Activated T-cell treated with anti-CD3 and anti-CD28 coated beads, Interleukin-2, amount 50 U/mL, for 72 hours (primary cell): Measurements from ENCODE around the gene RNF138. TPM values are rescaled to one million over a fixed set of nuclear protein-coding genes. Genes with fewer than 3 reads are reported as not detected.
"Not testable (repeated sequence)": the region's sequence is repeated elsewhere in the genome, so short reads cannot be mapped to it uniquely, and the experiment has no call there.

Experiments
- ATAC-seq, 2 donors: fragments of 150-1000 bp; cut with Tn5 transposase; replicated peaks in 1 of 2; 2 replicates each; pipeline ENCODE4 v1.10.0; 2021; ENCODE audit warnings: moderate library complexity in 2 of 2, mild to moderate bottlenecking in 1 of 2
- DNase-seq, 2 donors: peaks; one replicate each; pipeline ENCODE4 v3.0.0; 2021 to 2022; ENCODE audit warnings: mixed read lengths in 1 of 2
- H3K27ac Mint-ChIP-seq: one replicate; pipeline ENCODE4 v1.8.0; 2022; ENCODE audit warnings: mild to moderate bottlenecking, moderate library complexity, mixed read lengths
- H3K27me3 Mint-ChIP-seq: one replicate; pipeline ENCODE4 v1.8.0; 2022; ENCODE audit warnings: low read depth, mixed read lengths
- H3K36me3 Mint-ChIP-seq, 2 donors: one replicate each; pipeline ENCODE4 v1.8.0; 2022; ENCODE audit warnings: mixed read lengths in 2 of 2, mild to moderate bottlenecking in 1 of 2; ENCODE audit not compliant: insufficient read depth in 2 of 2
- H3K4me1 Mint-ChIP-seq: one replicate; pipeline ENCODE4 v1.8.0; 2022; ENCODE audit warnings: low read depth, mixed read lengths
- H3K4me3 Mint-ChIP-seq, 2 donors: one replicate each; pipeline ENCODE4 v1.8.0; 2022; ENCODE audit warnings: mild to moderate bottlenecking in 2 of 2, mixed read lengths in 2 of 2, moderate library complexity in 2 of 2
- H3K9me3 Mint-ChIP-seq, 2 donors: one replicate each; pipeline ENCODE4 v1.8.0; 2022; ENCODE audit warnings: mixed read lengths in 2 of 2
- total RNA-seq, 2 donors: library from RNA; stranded (reverse); gene quantifications; one replicate each; pipeline ENCODE4 v1.2.3, GENCODE V29; 2022

Gene RNF138
- total RNA-seq, 2 donors from 2014 or later: 74.7 to 79.9 TPM

DNA sequence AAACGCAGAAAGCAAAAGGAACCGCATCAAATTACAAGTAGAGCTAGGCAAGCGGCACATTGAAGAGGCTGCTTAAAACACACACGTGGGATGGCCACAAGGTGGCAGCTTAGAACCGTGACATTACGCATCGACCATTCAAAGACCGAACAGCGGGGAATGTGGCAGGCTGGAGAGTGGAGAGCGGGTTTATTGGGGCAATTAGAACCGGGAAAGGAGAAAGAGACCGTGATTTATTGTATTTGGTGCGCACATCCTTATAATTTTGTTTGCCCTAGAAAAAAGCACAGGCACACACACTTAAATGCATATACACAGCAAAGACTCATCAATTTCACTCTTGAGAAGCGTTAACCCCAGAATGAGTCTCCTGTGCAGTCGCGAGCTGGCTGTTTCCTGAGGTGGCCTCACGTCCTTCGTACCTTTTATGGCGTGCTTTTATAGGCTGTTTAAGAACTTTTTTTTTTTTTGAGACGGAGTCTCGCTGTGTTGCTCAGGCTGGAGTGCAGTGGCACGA lies 66.5 kb downstream of the RNF138 start:
- no peaks in the 10 kb centered on the region for H3K9me3 Mint-ChIP-seq
- no peaks in the 10 kb centered on the region for H3K27me3 Mint-ChIP-seq
- ATAC-seq: peak; percentile 92 to 95
- peaks cover 2 to 4% of the 10 kb centered on the region in 2 donors for H3K36me3 Mint-ChIP-seq
- DNase-seq: peak; percentile 64 to 67
- peak overlapping the region; percentile 61 to 64 for H3K4me3 Mint-ChIP-seq
- peaks cover 16% of the 10 kb centered on the region for H3K4me1 Mint-ChIP-seq
- no peak overlapping the region for H3K27ac Mint-ChIP-seq

DNA sequence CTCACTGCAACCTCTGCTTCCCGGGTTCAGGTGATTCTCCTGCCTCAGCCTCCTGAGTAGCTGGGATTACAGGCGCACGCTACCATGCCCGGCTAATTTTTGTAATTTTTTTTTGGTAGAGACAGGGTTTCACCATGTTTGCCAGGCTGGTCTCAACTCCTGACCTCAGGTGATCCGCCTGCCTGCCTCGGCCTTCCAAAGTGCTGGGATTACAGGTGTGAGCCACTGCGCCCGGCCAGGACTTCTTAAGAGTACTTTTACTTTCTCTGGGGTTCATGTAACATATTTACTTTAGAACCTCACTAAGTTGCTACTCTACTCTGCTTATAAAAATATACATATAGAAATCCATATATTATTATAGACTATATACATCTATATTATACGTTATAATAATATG lies 67.0 kb downstream of the RNF138 start:
- ATAC-seq, H3K27me3 Mint-ChIP-seq, H3K36me3 Mint-ChIP-seq, H3K27ac Mint-ChIP-seq, DNase-seq, H3K9me3 Mint-ChIP-seq: not testable (repeated sequence)
- Mint-ChIP-seq H3K4me1 (peaks cover 12% of the 10 kb centered on the region), H3K4me3 (peak overlapping the region; percentile 61 to 64)

DNA sequence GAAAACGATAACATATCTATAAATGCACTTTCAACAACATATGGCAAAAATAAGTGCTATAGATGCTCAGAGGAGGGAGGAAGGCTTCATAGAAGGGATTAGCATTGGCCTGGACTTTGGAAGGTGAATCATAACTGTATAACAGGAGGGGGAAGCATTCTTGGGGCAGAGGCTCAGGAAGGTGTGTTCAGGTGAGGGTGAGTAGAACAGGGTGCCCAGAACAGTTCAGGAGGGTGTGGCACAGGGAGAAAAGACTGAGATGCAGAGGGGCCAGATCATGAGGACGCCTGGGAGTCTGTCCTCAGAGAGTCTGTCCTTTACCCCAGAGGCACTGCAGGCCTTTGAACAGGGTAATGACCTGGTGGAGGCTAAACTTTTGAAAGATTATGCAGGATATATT lies 68.9 kb downstream of the RNF138 start:
- Mint-ChIP-seq H3K27ac (no peak overlapping the region), H3K4me3 (no peak overlapping the region), H3K36me3 (no peaks in the 10 kb centered on the region), H3K27me3 (no peaks in the 10 kb centered on the region), H3K4me1 (peaks cover 12% of the 10 kb centered on the region), H3K9me3 (no peaks in the 10 kb centered on the region)
- no peak for ATAC-seq
- no peak for DNase-seq

DNA sequence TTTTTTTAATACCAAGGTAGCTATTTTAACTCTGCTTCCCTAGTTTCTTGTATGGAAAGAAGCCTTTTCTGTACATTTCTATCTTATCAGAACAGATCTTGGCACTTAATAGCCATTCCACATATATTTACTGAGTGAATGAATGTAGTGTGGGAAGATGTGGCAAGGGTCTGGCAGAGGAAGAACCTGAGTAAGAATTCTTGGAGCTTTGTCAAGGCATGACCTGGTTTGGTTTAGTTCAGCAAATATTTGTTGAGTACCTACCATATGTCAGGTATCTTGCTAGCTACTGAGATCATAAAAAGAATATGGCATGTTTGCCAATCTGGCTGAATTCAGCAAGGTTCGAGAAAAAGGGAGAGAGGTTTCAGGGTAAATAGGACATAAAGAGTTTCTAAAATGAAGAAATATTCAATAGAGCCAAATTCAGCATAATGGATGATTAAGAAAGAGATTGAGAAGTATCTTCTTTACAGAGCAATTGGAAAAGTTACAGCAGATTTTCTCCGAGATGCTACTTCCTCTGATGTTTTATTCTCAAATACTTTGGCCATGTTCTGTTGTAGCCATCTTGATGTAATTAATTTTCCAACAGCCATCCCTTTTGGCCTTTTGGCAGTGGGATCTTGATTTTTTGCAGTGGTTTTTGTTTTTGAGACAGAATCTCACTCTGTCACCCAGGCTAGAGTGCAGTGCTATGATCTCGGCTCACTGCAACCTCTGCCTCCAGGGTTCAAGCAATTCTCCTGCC lies 76.5 kb downstream of the RNF138 start:
- Mint-ChIP-seq H3K27me3 (no peaks in the 10 kb centered on the region), H3K4me3 (no peak overlapping the region), H3K4me1 (no peaks in the 10 kb centered on the region), H3K9me3 (no peaks in the 10 kb centered on the region), H3K36me3 (peaks cover 0 to 2% of the 10 kb centered on the region in 2 donors), H3K27ac (no peak overlapping the region)
- ATAC-seq: no peak
- no peak for DNase-seq

DNA sequence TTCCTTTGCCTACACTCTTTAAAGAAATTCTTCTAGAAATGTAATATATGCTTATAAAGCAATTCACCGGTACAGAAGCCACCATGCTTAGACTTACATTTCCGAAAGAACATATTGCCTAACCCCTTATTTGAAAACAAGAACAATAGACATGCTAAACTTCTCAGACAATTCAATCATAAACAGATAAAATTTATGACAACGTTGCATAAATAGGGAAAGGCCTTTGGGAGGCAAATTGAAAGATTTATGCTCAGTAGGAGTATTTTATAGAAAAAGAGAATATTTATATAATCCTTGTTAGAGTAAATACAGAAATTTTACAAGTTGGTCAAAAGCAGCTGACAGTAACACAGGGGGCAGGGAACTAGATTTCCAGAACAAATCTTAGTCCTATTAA lies 82.0 kb downstream of the RNF138 start:
- Mint-ChIP-seq H3K27ac (no peak overlapping the region), H3K4me3 (no peak overlapping the region), H3K9me3 (peaks cover 2 to 3% of the 10 kb centered on the region in 2 donors), H3K27me3 (no peaks in the 10 kb centered on the region), H3K4me1 (no peaks in the 10 kb centered on the region), H3K36me3 (peaks cover 0 to 2% of the 10 kb centered on the region in 2 donors)
- ATAC-seq (no peak), DNase-seq (no peak)

DNA sequence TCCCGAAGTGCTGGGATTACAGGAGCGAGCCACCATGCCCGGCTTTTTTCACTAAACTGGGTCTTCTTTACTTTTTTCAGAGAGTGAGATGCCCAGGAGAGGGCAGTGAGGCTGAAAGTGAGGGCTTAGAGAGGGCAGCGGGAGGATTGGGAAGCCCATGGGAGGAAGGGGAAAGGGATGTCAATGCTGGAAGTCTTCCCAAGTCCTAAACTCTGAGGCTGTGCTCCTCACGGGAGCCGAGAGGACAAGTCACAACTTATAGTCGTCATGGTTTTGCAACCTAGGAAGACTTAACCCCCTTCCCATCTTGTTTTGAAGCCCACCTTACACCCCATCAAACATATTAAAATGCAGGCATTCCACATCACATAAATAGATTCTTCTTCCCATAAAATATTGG lies 83.0 kb downstream of the RNF138 start:
- Mint-ChIP-seq H3K27me3 (no peaks in the 10 kb centered on the region), H3K4me3 (no peak overlapping the region), H3K27ac (no peak overlapping the region), H3K9me3 (peaks cover 2 to 3% of the 10 kb centered on the region in 2 donors), H3K4me1 (no peaks in the 10 kb centered on the region), H3K36me3 (no peaks in the 10 kb centered on the region)
- no peak for ATAC-seq
- no peak for DNase-seq

DNA sequence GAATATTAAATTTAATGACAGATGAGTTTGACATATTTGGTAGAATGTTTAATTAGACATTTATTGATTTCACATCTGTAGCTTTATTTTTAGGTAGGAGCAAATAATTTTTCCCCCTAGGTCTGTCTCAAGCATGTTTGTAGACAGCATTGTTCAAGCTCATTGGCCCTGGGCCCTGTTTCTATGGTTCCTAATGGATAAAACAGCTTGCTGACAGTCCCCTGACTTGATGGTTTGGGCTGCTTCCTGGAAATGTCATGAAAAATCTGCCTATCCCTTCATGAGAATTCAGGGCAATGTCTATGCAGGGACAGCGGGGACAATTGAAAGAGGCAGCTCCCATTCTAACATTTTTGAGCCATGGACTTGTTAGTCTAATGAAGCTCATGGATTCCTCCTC lies 83.6 kb downstream of the RNF138 start:
- Mint-ChIP-seq H3K27ac (no peak overlapping the region), H3K27me3 (no peaks in the 10 kb centered on the region), H3K4me3 (no peak overlapping the region), H3K4me1 (no peaks in the 10 kb centered on the region), H3K36me3 (no peaks in the 10 kb centered on the region), H3K9me3 (peaks cover 2 to 3% of the 10 kb centered on the region in 2 donors)
- ATAC-seq (no peak), DNase-seq (no peak)

DNA sequence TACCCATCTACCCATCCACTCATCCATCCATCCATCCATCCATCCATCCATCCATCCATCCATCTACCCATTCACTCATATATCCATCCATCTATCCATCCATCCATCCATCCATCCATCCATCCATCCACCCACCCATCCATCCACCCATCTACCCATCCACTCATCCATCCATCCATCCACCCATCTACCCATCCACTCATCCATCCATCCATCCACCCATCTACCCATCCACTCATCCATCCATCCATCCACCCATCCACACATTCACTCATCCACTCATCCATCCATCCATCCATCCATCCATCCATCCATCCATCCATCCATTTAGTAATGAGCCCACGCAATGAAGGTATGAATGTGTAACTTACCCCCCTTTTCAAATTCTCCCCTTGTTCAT lies 85.1 kb downstream of the RNF138 start:
- not testable (repeated sequence) for H3K4me3 Mint-ChIP-seq, H3K27ac Mint-ChIP-seq, H3K27me3 Mint-ChIP-seq, H3K36me3 Mint-ChIP-seq, H3K9me3 Mint-ChIP-seq, ATAC-seq, DNase-seq, H3K4me1 Mint-ChIP-seq

DNA sequence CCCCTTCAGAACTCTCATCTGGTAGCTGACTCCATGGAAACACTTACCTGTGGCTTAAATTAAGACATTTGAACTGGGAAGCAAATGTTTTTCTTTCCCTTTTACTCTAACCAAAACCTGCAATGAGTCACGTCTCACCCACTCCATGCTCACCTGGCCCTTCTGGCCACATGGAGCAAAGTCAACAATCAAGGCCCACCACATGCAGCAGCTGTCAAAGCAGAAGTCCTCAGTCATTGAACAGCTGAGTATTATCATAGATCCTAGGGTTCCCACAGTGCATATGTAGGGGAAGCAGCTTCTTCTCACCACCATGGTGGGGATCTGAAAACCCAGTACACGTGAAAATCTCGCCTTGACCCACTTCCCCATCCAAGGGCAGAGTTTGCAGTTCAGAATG lies 85.9 kb downstream of the RNF138 start:
- H3K27ac Mint-ChIP-seq: no peak overlapping the region
- no peaks in the 10 kb centered on the region for H3K4me1 Mint-ChIP-seq
- no peak overlapping the region for H3K4me3 Mint-ChIP-seq
- DNase-seq (no peak), ATAC-seq (no peak)
- H3K27me3 Mint-ChIP-seq: no peaks in the 10 kb centered on the region
- H3K36me3 Mint-ChIP-seq: no peaks in the 10 kb centered on the region
- peaks cover 2 to 3% of the 10 kb centered on the region in 2 donors for H3K9me3 Mint-ChIP-seq

Other genes with a start within 250 kb of the RNF138 start
- 10 to 100 TPM; 39.1 to 40.9 TPM for gene TRAPPC8, start 148.7 kb upstream of the RNF138 start, total RNA-seq
- 10 to 100 TPM; 40.5 to 43.3 TPM for gene RNF125, start 73.0 kb upstream of the RNF138 start, total RNA-seq
- not detected for gene MEP1B, start 98.2 kb downstream of the RNF138 start, total RNA-seq